ENCODE measurements around the gene TGFBI.

GRCh38 chr5:136022965-136023364, 5.8 kb upstream of the TGFBI start:
- TF ChIP-seq, protein P1, sequence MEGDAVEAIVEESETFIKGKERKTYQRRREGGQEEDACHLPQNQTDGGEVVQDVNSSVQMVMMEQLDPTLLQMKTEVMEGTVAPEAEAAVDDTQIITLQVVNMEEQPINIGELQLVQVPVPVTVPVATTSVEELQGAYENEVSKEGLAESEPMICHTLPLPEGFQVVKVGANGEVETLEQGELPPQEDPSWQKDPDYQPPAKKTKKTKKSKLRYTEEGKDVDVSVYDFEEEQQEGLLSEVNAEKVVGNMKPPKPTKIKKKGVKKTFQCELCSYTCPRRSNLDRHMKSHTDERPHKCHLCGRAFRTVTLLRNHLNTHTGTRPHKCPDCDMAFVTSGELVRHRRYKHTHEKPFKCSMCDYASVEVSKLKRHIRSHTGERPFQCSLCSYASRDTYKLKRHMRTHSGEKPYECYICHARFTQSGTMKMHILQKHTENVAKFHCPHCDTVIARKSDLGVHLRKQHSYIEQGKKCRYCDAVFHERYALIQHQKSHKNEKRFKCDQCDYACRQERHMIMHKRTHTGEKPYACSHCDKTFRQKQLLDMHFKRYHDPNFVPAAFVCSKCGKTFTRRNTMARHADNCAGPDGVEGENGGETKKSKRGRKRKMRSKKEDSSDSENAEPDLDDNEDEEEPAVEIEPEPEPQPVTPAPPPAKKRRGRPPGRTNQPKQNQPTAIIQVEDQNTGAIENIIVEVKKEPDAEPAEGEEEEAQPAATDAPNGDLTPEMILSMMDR (IDR thresholded peaks at IDR 0.05; ENCODE audit: borderline replicate concordance, extremely low read depth, low read length, poor library complexity, severe bottlenecking) = no peak
- TF ChIP-seq EZH2 (IDR thresholded peaks at IDR 0.05; ENCODE audit: borderline replicate concordance, low read depth, low read length, severe bottlenecking) = no peak

Measured in DND-41 (cell line).